NCI-H345 (cell line): Measurements from ENCODE around the gene FTH1.
"Not testable (repeated sequence)": the region's sequence is repeated elsewhere in the genome, so short reads cannot be mapped to it uniquely, and the experiment has no call there.

Experiments used
- DNase-seq: peaks from one replicate; lab custom pipeline; 2025; lab: John Stamatoyannopoulos, UW

FTH1 gene

DNA sequence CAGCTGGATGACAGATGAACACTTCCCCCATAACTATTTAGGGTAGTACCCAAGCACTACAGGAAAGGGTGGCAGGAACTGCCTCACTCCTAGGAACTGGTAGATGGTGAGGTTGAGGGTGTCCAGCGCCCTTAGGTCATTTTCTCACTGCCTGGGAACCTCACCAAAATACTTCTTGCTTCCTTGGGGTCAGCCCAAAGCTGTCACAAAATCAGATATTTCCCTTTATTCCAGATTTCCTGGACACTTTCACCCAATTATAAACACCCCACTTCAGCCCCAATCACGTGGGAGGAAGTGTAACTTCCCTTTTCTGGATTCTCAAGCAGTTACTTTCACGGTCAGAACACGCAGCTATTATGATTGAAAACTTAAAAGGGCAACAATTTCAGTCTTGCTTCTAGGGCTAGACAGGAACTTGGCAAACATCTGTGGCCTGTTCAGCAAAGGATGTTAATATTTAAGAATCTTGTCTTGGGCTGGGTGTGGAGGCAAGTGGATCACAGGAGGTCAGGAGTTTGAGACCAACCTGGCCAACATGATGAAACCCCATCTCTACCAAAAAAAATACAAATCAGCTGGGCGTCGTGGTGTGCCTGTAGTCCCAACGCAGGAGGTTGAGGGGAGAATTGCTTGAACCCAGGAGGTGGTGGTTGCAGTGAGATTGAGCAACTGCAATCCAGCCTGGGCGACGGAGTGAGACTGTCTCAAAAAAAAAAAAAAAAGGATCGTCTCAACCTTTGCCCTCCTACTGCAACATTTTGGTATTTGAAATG is 4.0 kb downstream of the FTH1 start:
- no peak for DNase-seq

DNA sequence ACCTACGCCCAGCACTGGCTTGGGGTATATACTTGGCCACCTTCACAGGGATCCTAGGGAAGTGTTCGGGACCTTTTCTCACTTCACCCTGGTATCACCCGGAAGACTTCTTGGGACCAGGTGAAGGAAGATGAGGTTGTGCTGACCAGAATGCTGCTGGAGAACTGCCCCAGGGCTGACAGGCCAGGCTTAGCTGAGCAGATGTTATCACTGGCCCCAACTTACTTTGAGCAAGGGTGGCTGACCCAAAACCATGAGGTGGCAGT is 4.5 kb downstream of the FTH1 start:
- DNase-seq = no peak

DNA sequence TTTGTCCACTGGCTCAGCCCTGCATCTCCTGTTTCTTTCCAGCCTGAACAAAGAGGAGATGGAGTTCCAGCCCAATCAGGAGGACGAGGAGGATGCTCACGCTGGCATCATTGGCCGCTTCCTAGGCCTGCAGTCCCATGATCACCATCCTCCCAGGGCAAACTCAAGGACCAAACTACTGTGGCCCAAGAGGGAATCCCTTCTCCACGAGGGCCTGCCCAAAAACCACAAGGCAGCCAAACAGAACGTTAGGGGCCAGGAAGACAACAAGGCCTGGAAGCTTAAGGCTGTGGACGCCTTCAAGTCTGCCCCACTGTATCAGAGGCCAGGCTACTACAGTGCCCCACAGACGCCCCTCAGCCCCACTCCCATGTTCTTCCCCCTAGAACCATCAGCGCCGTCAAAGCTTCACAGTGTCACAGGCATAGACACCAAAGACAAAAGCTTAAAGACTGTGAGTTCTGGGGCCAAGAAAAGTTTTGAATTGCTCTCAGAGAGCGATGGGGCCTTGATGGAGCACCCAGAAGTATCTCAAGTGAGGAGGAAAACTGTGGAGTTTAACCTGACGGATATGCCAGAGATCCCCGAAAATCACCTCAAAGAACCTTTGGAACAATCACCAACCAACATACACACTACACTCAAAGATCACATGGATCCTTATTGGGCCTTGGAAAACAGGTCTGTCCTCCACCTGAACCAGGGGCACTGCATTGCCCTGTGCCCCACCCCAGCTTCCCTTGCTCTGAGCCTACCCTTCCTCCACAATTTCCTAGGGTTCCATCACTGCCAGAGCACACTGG is 5.0 kb downstream of the FTH1 start:
- no peak for DNase-seq

- no peak for DNase-seq
Observed at GRCh38 chr11:61961570-61962212, 5.7 kb downstream of the FTH1 start.

DNA sequence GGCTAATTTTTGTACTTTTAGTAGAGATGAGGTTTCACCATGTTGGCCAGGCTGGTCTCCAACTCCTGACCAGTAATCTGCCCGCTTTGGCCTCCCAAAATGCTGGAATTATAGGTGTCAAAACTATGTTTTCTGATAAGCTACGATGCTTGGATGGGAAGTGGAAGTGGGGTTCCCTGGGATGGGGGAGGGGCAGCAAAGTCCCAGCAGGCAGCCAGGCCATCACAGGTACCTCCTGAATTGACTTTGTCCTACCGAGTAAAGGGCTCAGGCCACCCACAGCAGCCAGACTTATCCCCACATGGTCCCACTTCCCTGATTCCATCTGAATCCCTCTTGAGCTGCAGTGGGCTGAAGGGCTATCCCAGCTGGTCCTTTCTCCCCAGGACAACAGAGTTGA is 6.9 kb downstream of the FTH1 start:
- DNase-seq = no peak

DNA sequence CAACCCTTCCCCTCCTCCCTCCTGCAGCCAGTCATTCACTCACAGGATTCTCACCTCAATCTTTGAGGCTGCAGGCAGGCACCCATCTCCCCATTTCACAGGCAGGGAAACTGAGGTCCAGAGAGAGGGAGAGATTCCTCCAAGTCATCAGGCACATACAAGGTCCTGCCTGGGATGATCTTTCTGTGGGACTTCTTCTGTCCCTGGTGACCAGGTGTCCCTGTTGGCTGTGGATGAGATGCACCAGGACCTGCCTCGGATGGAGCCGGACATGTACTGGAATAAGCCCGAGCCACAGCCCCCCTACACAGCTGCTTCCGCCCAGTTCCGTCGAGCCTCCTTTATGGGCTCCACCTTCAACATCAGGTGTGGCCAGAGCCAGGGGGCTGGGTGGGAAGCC is 7.8 kb downstream of the FTH1 start:
- no peak for DNase-seq

GRCh38 chr11:61959114-61959513 is 8.3 kb downstream of the FTH1 start:
- DNase-seq = no peak

DNA sequence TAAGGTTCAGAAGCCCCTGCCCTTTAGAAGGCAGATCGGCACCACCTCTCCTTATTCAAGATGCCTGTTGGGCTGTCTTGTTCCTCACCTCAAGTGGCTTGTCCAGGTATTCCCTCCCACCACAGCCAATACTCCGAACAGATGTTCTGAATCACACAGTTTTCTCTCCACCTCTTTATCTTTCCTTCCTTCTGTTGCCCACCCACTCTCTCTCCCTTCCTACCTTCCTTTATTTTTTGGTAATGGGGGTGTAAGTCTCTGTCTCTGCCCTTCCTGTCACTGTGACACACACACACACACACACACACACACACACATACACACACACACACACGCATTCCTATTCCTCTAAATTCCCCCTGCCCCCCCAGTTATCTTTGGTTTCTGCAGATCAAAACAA is 8.8 kb downstream of the FTH1 start:
- no peak for DNase-seq

DNA sequence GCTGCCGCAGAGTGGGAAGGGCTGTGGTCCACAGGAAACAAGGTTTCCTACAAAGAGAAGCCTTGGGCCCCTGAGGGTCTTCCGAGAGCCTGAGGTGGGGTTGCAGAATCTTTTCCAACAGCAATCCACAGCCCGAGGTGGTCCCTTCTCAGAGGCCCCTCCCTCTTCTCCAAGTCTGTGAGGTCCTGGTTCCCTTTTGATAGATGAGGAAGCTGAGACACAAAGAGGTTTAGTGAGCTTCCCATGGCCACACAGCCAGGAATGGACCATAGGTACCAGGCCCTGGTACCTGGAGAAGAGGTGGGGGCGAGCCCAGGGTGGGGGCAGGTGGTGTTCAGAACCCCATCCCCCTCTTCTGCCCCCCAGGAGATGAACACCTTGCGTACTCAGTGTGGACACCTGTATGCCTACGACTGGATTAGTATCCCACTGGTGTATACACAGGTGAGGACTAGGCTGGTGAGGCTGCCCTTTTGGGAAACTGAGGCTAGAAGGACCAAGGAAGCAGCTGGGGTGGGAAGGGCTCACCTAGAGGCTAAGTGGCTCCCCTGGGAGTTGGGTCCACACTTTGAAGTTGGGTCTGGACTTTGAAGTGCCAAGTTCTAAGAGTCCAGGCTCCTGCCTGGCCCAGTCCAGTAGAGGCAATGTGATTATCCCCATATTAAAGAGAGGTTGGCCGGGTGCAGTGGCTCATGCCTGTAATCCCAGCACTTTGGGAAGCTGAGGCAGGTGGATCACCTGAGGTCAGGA is 10.2 kb downstream of the FTH1 start:
- no peak for DNase-seq

DNA sequence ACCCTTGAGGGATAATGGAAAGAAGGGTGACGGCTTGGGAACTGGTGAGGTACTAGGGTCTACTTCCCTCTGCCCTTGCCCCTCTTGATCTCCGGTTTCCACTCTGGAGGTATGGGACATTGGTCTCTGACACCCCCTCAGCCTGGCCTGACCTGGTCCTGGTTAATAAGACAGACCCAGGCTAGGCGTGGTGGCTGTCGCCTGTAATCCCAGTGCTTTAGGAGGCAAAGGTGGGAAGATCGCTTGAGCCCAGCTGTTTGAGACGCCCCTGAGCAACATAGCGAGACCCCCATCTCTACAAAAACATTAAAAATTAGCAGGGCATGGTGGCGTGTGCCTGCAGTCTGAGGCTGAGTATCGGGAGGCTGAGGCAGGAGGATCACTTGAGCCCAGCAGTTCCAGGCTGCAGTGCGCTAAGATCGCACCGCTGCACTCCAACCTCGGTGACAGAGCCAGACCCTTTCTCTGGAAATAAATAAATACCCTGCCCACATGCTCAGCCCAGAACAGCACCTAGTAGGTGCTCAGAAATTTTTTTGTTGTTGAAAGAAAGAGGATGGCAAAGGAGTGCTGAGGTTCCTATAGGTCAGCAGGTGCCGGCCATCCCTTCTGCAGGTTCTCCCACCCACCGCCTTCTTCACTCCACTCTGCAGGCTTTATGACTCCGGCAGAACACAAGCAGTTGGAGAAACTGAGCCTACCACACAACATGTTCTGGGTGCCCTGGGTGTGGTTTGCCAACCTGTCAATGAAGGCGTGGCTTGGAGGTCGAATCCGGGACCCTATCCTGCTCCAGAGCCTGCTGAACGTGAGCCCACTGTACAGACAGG is 11.0 kb downstream of the FTH1 start:
- DNase-seq = no peak

- no peak for DNase-seq
Observed at GRCh38 chr11:61955422-61956135, 11.9 kb downstream of the FTH1 start.

GRCh38 chr11:61954851-61955421 is 12.5 kb downstream of the FTH1 start:
- DNase-seq = no peak

GRCh38 chr11:61954106-61954850 is 13.2 kb downstream of the FTH1 start:
- DNase-seq = no peak

DNA sequence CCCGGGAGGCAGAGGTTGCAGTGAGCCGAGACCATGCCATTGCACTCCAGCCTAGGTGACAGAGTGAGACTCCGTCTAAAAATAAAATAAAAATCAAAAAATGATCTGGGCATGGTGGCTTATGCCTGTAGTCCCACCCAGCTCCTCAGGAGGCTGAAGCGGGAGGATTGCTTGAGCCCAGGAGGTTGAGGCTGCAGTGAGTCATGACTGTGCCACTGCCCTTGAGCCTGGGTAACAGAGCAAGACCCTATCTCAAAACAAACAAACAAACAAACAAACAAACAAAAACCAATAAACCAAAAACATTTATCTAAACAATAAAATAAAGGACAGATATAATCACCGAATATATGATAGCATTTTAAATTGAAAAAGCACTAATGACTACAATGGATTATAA is 13.8 kb downstream of the FTH1 start:
- DNase-seq = not testable (repeated sequence)

DNA sequence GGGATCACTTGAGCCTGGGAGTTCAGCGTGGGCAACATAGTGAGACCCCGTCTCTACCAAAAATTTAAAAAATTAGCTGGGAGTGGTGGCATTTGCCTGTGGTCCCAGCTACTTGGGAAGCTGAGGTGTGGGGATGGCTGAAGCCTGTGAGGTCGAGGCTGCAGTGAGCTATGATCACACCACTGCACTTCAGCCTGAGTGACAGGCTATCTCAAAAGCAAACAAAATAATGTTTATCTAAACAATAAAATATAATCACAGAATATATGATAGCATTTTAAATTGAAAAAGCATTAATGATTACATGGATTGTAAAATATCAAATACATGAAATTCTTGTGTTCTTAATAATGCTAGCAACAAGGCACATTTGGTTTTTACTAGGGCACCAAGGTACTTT is 14.6 kb downstream of the FTH1 start:
- DNase-seq = no peak

GRCh38 chr11:61951484-61952135 is 15.8 kb downstream of the FTH1 start:
- DNase-seq = no peak

GRCh38 chr11:61950035-61950547 is 17.3 kb downstream of the FTH1 start, which contains the start of gene BEST1:
Gene BEST1, plus strand, starts transcription at chr11:61950351. Its CDS starts 1,456 bp downstream, at chr11:61951807.
- DNase-seq = no peak

GRCh38 chr11:61949169-61950034 is 18.0 kb downstream of the FTH1 start:
- peak; percentile 95 for DNase-seq
